Measurements from ENCODE around the gene SLC22A23.
"Not testable (repeated sequence)": the region's sequence is repeated elsewhere in the genome, so short reads cannot be mapped to it uniquely, and the experiment has no call there.

Gene SLC22A23

DNA sequence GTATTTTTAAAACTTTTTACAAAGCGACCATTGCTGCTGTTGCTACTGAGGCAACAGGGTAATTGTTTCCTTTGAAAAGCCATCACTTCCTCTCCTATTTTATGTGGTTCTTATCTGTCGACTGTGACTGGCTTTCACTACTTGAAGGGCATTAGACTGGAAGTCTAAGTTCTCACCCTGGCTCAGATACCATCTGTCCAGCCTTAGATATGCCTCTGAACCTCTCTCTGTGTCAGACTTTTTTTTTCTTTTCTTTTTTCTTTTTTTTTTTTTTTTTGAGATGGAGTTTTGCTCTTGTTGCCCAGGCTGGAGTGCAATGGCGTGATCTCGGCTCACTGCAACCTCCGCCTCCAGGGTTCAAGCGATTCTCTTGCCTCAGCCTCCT, 78.5 kb downstream of the SLC22A23 start:
- H3K27ac Mint-ChIP-seq, H3K36me3 Mint-ChIP-seq, CTCF ChIA-PET, H3K4me3 Mint-ChIP-seq, DNase-seq, H3K27me3 Mint-ChIP-seq, H3K9me3 Mint-ChIP-seq: not testable (repeated sequence)
- peaks cover 16% of the 10 kb centered on the region for H3K4me1 Mint-ChIP-seq

DNA sequence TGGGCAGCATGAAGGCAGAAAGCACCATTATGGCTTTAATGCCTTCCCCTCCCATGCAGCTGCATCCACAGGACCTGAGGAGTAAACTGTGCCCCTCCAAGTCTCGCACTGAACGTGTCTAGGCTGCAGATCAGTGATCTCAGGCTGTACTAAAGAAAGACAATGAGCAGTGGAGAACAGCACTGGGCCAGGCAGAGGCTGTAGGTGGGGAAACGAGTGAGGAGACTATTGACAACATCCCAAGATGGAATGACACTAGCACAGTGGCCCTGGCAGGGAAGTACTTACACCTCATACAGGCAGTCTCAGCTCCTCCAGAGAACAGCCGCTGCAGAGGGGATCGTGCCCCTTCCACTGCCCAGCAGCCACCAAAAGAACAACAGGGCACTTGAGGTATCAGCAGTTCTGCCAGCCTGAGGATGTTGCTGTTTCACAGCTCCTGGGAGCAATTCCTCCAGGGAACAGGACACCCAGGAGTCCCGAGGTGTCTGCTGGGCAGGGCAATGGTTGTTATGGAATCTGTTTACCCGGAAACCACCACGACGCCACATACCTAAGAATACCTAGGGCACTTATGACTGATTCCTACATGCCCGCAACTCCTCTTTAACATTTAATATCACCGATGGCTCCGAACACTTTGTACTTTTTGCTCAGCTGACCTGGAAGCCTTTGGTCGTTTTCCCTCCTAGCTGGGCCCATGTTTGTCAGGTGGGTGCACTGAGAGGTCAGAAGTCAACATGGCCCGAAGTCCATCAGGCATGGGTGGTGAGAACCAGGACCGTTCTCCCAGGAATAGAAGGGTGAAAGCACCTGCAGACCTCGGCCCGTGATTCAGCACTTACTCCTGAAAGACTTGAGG, 79.1 kb downstream of the SLC22A23 start:
- H3K27ac Mint-ChIP-seq = no peak overlapping the region
- H3K4me1 Mint-ChIP-seq = peaks cover 16% of the 10 kb centered on the region
- CTCF ChIA-PET = no interaction called here
- H3K36me3 Mint-ChIP-seq = no peaks in the 10 kb centered on the region
- peaks cover 4% of the 10 kb centered on the region for H3K27me3 Mint-ChIP-seq
- no peak overlapping the region for H3K4me3 Mint-ChIP-seq
- DNase-seq = no peak
- H3K9me3 Mint-ChIP-seq = no peaks in the 10 kb centered on the region

DNA sequence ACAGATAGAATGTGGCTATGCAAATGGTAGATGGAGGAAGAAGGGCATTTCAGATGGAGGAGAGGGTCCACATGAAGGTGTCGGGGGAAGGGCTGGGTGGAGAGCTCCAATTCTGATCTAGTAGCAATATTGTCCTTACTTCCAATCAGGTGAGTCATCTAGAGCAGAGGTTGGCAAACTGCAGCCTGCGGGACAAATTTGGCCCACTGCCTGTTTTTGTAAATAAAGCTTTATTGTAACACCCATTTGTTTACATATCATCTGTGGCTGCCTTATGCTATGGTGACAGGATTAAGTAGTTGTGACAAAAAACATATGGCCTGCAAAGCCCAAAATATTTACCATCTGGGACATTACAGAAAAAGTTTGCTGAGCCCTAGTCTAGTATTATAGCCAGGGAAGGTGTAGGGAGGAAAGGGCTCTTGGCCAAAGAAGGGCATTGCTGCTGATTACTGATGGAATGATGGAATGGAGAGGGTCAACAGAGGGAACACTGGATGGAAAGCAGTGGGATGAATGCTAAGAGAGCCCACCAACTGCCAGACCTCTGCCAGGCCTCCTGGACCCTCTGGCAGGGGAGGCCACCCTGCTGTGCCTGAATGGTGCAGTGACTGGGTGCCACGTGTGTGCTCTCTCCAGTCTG, 79.8 kb downstream of the SLC22A23 start:
- no peak overlapping the region for H3K27ac Mint-ChIP-seq
- no peaks in the 10 kb centered on the region for H3K36me3 Mint-ChIP-seq
- H3K27me3 Mint-ChIP-seq = peaks cover 4% of the 10 kb centered on the region
- no peak overlapping the region for H3K4me3 Mint-ChIP-seq
- H3K4me1 Mint-ChIP-seq = peaks cover 18% of the 10 kb centered on the region
- H3K9me3 Mint-ChIP-seq = no peaks in the 10 kb centered on the region
- CTCF ChIA-PET = no interaction called here
- no peak for DNase-seq

DNA sequence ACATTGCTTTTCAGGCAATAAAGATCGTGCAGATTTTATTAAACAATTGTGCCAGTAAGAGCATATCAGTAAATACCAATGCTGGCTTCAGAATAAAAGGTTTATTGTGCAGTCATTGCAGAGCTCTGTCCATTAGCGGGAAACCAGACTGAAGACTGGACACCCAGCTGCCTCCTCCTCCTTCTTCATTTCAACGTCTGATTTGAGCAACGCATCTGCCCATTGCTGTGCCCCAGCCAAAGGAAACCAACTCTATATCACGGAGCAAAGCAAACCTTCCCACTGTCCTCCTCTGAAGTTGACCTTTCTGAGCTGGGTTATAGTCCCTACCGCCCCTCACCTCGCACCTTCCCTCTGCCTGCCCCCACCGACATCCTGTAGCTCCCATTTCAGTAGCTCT, 80.8 kb downstream of the SLC22A23 start:
- CTCF ChIA-PET = no interaction called here
- Mint-ChIP-seq H3K27me3 (peaks cover 4% of the 10 kb centered on the region), H3K36me3 (no peaks in the 10 kb centered on the region), H3K4me1 (peaks cover 28% of the 10 kb centered on the region), H3K4me3 (no peak overlapping the region), H3K27ac (no peak overlapping the region), H3K9me3 (no peaks in the 10 kb centered on the region)
- DNase-seq = no peak

DNA sequence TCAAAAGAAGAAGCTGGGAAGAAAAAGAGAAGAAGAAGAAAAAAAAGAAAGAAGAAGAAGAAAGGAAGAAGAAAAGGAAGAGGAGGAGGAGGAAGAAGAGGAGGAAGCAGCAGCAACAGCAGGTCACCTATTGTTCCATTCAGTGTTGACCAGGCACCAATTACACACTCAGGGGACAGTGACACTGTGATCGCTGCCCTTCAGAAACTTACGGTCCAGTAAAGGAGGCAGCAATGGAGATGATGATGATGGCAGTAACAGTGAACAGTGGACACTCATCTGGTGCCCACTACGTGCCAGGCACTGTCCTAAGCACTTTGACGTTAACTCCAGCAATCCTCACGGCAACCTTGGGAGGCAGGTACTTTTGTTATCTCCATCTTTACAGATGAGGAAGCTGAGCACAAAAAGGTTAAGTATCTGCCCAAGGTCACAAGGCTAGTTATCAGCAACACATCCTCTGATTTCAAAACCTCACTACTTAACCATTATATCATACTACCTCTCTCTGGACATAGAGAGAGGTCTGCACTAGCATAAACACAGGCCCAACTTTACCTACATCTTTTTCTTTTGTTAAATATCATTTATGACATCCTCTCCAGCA, 83.2 kb downstream of the SLC22A23 start:
- CTCF ChIA-PET = no interaction called here
- no peak for DNase-seq
- Mint-ChIP-seq H3K4me3 (no peak overlapping the region), H3K4me1 (peaks cover 33% of the 10 kb centered on the region), H3K27me3 (peaks cover 4% of the 10 kb centered on the region), H3K27ac (no peak overlapping the region), H3K36me3 (no peaks in the 10 kb centered on the region), H3K9me3 (no peaks in the 10 kb centered on the region)

DNA sequence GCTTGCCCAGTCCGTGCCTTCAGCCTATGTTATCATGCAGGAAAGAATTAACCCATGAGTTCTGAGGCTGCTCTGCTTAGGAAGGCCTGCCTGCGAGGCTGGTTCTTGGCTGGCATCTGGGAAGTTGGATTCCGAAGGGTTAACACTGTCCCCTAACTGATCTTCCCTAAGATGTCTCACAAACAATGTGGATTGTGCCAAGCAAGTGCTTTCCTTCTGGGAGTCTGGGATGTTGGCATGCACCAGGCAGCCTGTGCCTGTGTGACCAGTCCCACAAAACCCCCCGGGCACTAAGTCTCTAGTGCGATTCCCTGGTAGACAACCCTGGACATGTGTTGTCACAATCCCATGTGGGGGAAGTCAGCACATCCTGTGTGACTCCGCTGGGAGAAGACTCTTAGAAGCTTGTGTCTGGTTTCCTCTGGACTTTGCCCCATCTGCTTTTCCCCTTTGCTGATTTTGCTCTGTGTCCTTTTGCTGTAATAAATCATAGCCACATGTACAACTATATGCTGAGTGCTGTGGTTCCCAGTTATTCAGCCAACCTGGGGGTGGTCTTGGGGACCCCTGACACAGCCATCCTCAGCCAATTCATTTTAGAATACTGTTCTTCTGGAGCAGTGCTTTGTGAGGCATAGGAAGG, 83.8 kb downstream of the SLC22A23 start:
- Mint-ChIP-seq H3K27ac (no peak overlapping the region), H3K27me3 (peaks cover 4% of the 10 kb centered on the region), H3K9me3 (no peaks in the 10 kb centered on the region), H3K4me1 (peaks cover 29% of the 10 kb centered on the region), H3K36me3 (no peaks in the 10 kb centered on the region), H3K4me3 (no peak overlapping the region)
- CTCF ChIA-PET = no interaction called here
- DNase-seq = no peak

DNA sequence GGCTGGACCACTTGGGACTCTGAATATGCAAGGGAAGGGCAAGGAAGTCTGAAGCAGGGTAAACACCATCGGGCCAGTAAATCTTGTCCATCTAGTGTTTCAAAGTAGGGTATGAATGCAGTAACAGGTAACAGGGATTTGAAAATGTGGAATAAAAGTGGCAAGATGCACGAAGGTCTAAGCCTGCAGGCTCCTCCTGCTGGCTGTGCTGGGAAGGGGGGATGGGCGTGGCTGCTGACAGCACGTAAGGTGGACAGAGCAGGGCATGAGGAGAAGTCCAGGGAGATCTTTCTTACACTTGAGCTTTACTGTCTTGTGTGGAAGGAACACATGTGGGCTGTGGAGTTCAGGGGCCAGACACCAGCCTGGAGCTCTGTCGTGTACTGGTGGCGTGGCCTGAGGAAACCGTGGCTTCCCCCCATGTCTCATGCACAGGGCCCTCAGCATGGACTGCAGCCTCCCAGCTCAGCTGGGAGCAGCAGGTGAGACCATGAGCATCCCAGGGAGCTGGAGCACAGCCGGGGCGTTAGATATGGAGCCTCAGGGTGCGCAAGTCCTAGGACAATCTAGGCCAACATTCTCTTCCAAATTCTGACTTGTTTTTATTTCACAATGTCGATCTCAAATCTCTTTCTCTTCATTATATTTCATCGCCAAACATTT, 84.5 kb downstream of the SLC22A23 start:
- Mint-ChIP-seq H3K27me3 (peaks cover 4% of the 10 kb centered on the region), H3K4me1 (peaks cover 23% of the 10 kb centered on the region), H3K36me3 (no peaks in the 10 kb centered on the region), H3K4me3 (no peak overlapping the region), H3K9me3 (no peaks in the 10 kb centered on the region), H3K27ac (no peak overlapping the region)
- CTCF ChIA-PET = interaction anchor here (1.4 kb wide), 1 partner anchor 360 kb away, joined by 3 read pairs; no protein-coding TSS in a partner anchor
- DNase-seq = no peak

DNA sequence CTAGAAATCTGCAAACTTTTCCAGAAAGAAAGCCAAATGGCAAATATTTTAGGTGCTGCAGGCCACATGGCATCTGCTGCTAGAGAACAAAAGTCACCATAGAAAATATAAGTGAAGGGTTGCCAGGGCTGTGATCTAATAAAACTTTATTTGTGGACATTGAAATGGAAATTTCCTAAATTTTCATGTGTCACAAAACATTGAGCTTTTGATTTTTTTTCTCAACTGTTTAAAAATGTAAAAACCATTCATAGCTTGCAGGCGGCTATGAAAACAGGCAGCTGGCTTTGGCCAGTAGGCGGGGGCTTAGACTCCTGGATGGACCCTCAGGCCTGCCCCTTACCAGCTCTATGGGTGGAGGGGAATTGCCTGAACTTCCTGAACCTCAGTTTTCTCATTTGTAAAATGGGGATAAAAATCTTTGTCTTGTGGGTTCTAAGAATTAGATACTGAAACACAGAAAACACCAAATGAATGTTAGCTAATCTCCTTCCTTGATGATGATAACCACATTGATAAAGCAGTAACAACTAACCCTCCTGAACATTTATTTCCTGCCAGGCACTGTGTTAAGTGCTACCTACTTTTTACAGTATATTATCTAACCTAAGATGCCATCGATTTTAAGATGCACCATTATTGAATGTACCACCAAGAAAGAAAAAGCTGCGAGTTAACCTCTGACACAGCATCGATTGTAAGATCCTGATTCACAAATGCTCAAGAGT, 85.5 kb downstream of the SLC22A23 start:
- DNase-seq = no peak
- CTCF ChIA-PET = interaction anchor here (0.6 to 1.4 kb wide), 2 partner anchors 320 to 361 kb away, joined by 3 read pairs; no protein-coding TSS in a partner anchor
- no peaks in the 10 kb centered on the region for H3K36me3 Mint-ChIP-seq
- peaks cover 3% of the 10 kb centered on the region for H3K27me3 Mint-ChIP-seq
- H3K27ac Mint-ChIP-seq = no peak overlapping the region
- no peaks in the 10 kb centered on the region for H3K9me3 Mint-ChIP-seq
- H3K4me3 Mint-ChIP-seq = no peak overlapping the region
- peaks cover 22% of the 10 kb centered on the region for H3K4me1 Mint-ChIP-seq

DNA sequence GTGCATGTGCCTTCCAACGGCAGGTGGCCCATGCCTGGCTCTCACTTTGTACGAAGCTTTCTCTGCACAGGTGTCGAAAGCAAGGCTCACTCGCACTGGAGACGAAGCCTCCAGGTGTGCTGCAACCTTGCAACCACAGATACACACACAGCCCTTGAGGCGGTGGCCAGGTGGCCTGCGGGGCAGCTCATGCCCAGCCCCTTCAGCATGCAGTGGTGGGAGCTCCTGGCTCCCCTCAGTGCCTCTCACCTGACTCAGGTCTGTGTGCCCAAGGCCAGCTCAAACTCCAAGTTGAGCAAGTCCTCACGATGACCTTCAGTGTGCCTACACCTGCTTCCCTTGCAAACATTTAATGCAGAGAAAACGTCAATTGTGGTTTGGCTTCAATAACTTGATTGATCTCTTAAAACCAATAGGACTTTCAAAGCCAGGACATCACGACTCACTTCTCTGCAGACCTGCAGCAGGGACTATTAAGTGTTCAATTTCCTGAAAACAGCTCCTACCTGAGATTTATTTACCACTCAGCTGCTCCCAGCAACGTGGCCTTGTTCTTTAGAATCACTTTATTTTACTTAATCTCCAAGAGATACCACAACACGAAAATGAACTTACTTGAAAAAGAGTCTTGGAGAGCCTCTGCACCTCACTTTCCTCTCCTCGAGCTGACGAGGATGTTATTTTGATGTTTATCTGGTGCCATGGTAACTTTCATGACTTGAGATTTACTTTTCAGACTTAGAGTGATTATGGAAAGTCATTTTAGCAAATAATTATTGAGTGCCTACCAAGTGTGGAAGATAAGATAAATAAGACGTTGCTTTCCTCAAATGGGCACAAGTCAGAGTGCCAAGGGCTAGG, 86.3 kb downstream of the SLC22A23 start:
- Mint-ChIP-seq H3K27ac (peak overlapping the region; percentile 2), H3K9me3 (no peaks in the 10 kb centered on the region), H3K36me3 (no peaks in the 10 kb centered on the region), H3K4me1 (peaks cover 22% of the 10 kb centered on the region), H3K4me3 (no peak overlapping the region), H3K27me3 (no peaks in the 10 kb centered on the region)
- DNase-seq = peak; percentile 25
- CTCF ChIA-PET = interaction anchor here (1.4 kb wide), 1 partner anchor 361 kb away, joined by 3 read pairs; no protein-coding TSS in a partner anchor

DNA sequence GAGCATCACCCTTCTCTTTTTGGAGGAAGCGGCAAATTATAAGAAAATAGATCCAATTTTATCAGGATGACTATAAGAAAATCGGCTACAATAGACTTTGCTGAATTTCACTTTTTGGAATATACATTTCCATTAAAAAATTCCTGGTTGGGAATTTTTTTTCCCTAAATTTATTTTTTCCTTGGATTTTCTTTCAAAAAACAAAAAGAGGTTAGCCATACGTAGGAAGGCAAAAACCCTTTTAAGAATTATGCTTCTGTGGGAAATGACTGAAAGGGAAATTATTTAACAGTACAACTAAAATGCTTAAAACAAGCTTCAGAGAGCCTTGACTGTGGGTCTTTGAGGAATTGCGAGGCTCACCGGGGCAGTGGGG, 86.9 kb downstream of the SLC22A23 start:
- Mint-ChIP-seq H3K4me1 (peaks cover 22% of the 10 kb centered on the region), H3K9me3 (no peaks in the 10 kb centered on the region), H3K36me3 (no peaks in the 10 kb centered on the region), H3K4me3 (no peak overlapping the region), H3K27me3 (no peaks in the 10 kb centered on the region), H3K27ac (no peak overlapping the region)
- no peak for DNase-seq
- CTCF ChIA-PET = no interaction called here

DNA sequence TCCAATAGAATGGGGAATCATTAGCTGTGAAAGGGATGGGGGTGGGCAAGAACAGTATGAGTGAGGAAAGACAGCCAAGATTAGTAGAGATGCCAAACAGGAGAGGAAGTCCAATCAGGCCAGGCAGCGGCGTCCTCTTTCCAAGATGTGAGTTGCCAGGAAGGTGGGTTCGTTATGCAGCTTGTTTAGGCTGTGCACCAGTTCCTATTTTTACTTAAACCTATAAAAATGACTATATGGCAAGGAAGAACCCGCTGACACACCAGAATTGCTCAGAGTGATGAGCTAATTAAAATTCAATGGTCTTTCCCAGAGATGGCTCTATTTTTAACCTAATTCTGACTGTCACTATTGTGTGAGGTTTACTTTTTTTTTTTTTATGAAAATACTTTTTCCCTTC, 88.2 kb downstream of the SLC22A23 start:
- no peak overlapping the region for H3K4me3 Mint-ChIP-seq
- CTCF ChIA-PET = no interaction called here

DNA sequence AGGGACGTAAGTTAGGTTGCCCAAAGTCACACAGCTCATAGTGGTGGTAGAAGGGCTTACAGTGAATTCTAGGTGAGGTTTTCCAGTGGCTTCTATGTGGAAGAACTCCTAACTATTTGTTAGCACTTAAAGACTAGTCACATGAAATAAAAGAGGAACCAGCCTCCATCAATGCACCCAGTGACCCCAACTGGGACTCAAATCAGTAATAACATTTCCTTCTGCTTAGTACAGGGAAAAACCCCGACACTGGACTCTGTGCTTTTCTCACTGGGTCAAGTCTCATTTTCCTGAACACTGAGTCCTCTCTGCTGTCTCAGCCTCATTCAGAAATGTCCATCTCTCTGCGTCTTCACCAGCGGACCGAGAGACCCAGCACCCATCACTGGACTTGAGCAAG, 89.2 kb downstream of the SLC22A23 start:
- DNase-seq = no peak
- no peaks in the 10 kb centered on the region for H3K9me3 Mint-ChIP-seq
- H3K36me3 Mint-ChIP-seq = no peaks in the 10 kb centered on the region
- peaks cover 4% of the 10 kb centered on the region for H3K27me3 Mint-ChIP-seq
- CTCF ChIA-PET = no interaction called here
- peaks cover 22% of the 10 kb centered on the region for H3K4me1 Mint-ChIP-seq
- H3K4me3 Mint-ChIP-seq = no peak overlapping the region
- H3K27ac Mint-ChIP-seq = no peak overlapping the region

More for the DNA sequence above, 88.2 kb downstream of the SLC22A23 start:
- H3K27ac Mint-ChIP-seq = no peak overlapping the region
- H3K4me1 Mint-ChIP-seq = peaks cover 22% of the 10 kb centered on the region
- no peak for DNase-seq
- no peaks in the 10 kb centered on the region for H3K36me3 Mint-ChIP-seq
- H3K27me3 Mint-ChIP-seq = peaks cover 4% of the 10 kb centered on the region
- no peaks in the 10 kb centered on the region for H3K9me3 Mint-ChIP-seq
